Measurements from ENCODE around the gene ZNF304.

DNA sequence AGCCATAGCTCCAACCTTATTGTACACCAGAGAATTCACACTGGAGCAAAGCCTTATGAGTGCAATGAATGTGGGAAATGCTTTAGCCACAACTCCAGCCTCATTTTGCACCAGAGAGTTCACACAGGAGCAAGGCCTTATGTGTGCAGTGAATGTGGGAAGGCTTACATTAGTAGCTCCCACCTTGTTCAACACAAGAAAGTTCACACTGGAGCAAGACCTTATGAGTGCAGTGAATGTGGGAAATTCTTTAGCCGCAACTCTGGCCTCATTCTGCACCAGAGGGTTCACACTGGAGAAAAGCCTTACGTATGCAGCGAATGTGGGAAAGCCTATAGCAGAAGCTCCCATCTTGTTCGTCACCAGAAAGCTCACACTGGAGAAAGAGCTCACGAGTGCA, 6.3 kb downstream of the ZNF304 start:
- TF ChIP-seq CTCF (IDR thresholded peaks at IDR 0.05), result no peak
- TF ChIP-seq POLR2A (IDR thresholded peaks at IDR 0.05), result no peak
